Hematopoietic multipotent progenitor cell (in vitro differentiated cells): ENCODE measurements around the gene GM2A. TPM values are rescaled to one million over a fixed set of nuclear protein-coding genes. Genes with fewer than 3 reads are reported as not detected.

Source experiments
- total RNA-seq: library from RNA; depleted of rRNA; stranded (reverse); fragments of >200 nt; gene quantifications from one replicate; pipeline ENCODE4 v1.2.3, GENCODE V29; 2012

The GM2A gene
- total RNA-seq, 1 donor, result 23.4 TPM

Other genes with a start within 250 kb of the GM2A start
- gene GPX3, start 232.6 kb upstream of the GM2A start, total RNA-seq, result 0.54 TPM
- 123 TPM for gene TNIP1, start 172.2 kb upstream of the GM2A start, total RNA-seq
- gene ANXA6, start 95.4 kb upstream of the GM2A start, total RNA-seq, result 319 TPM
- gene CCDC69, start 29.1 kb upstream of the GM2A start, total RNA-seq, result 33.7 TPM
- gene SLC36A3, start 50.6 kb downstream of the GM2A start, total RNA-seq, result not detected
- gene SLC36A2, start 94.4 kb downstream of the GM2A start, total RNA-seq, result under 0.01 TPM
- 9.7 TPM for gene SLC36A1, start 194.4 kb downstream of the GM2A start, total RNA-seq